Measurements from ENCODE around the gene CCHCR1.

The CCHCR1 gene

GRCh38 chr6:31128093-31128676 is 29.4 kb downstream of the CCHCR1 start:
- DNase-seq (ENCODE audit: low read depth): no peak

GRCh38 chr6:31126396-31127175 is 31.0 kb downstream of the CCHCR1 start:
- DNase-seq (ENCODE audit: low read depth): no peak

- no peak for DNase-seq (ENCODE audit: low read depth)
Observed at GRCh38 chr6:31125586-31126363, 31.8 kb downstream of the CCHCR1 start.

GRCh38 chr6:31125162-31125561 is 32.4 kb downstream of the CCHCR1 start:
- DNase-seq (ENCODE audit: low read depth): no peak

- DNase-seq (ENCODE audit: low read depth): peak; percentile 63
Observed at GRCh38 chr6:31122791-31123706, 34.6 kb downstream of the CCHCR1 start.

- DNase-seq (ENCODE audit: low read depth): no peak
Observed at GRCh38 chr6:31121131-31121790, 36.3 kb downstream of the CCHCR1 start.

- no peak for DNase-seq (ENCODE audit: low read depth)
Observed at GRCh38 chr6:31120151-31120915, 37.3 kb downstream of the CCHCR1 start, which contains the start of gene CDSN. Gene CDSN (minus strand): TSS chr6:31120446. CDS start chr6:31120419, 27 bp downstream.

- DNase-seq (ENCODE audit: low read depth): no peak
Observed at GRCh38 chr6:31118178-31118577, 39.4 kb downstream of the CCHCR1 start.

GRCh38 chr6:31116661-31117385 is 40.8 kb downstream of the CCHCR1 start:
- DNase-seq (ENCODE audit: low read depth): no peak

- no peak for DNase-seq (ENCODE audit: low read depth)
Observed at GRCh38 chr6:31115941-31116560, 41.6 kb downstream of the CCHCR1 start.

GRCh38 chr6:31114970-31115849 is 42.4 kb downstream of the CCHCR1 start:
- DNase-seq (ENCODE audit: low read depth): no peak

GRCh38 chr6:31114541-31114878 is 43.1 kb downstream of the CCHCR1 start, which contains the start of gene PSORS1C1:
Gene PSORS1C1 (plus strand): TSS chr6:31114800. CDS start chr6:31129633, 14,833 bp downstream.
- peak; percentile 85 for DNase-seq (ENCODE audit: low read depth)

GRCh38 chr6:31113861-31114540 is 43.6 kb downstream of the CCHCR1 start:
- no peak for DNase-seq (ENCODE audit: low read depth)

GRCh38 chr6:31112478-31112877 is 45.1 kb downstream of the CCHCR1 start, which contains the start of gene C6orf15:
Gene C6orf15 (minus strand): TSS chr6:31112575. CDS start chr6:31112555, 20 bp downstream.
- no peak for DNase-seq (ENCODE audit: low read depth)

GRCh38 chr6:31111712-31112111 is 45.9 kb downstream of the CCHCR1 start:
- no peak for DNase-seq (ENCODE audit: low read depth)

- no peak for DNase-seq (ENCODE audit: low read depth)
Observed at GRCh38 chr6:31110825-31111582, 46.6 kb downstream of the CCHCR1 start.

GRCh38 chr6:31107052-31107451 is 50.5 kb downstream of the CCHCR1 start:
- no peak for DNase-seq (ENCODE audit: low read depth)

Measured in non-pigmented ciliary epithelial cell (primary cell).